Skin of body (tissue), 1 donor: ENCODE results near the gene MRGPRX1. TPM values are rescaled to one million over a fixed set of nuclear protein-coding genes. Genes with fewer than 3 reads are reported as not detected.

Source experiments
- total RNA-seq: library from RNA; depleted of rRNA; stranded (reverse); fragments of >200 nt; gene quantifications from one replicate; pipeline ENCODE4 v1.2.3, GENCODE V29; 2014

Gene MRGPRX1
- total RNA-seq, 1 donor from 2014 or later = not detected

Other genes starting within 250 kb of the MRGPRX1 start
- 4.0 TPM for gene TMEM86A, start 240.6 kb downstream of the MRGPRX1 start, total RNA-seq
- gene IGSF22, start 213.2 kb downstream of the MRGPRX1 start, total RNA-seq = 0.89 TPM
- gene PTPN5, start 147.6 kb downstream of the MRGPRX1 start, total RNA-seq = 0.69 TPM
- gene MRGPRX2, start 121.3 kb upstream of the MRGPRX1 start, total RNA-seq = 0.49 TPM
- gene ZDHHC13, start 177.8 kb upstream of the MRGPRX1 start, total RNA-seq = 18.2 TPM